Stimulated activated CD8-positive, alpha-beta memory T cell treated with anti-CD3 and anti-CD28 coated beads, Interleukin-12 subunit alpha, Interleukin-12 subunit beta, amount 100 ng/mL, for 24 hours (primary cell): Measurements from ENCODE around the gene FLOT2.
"Not testable (repeated sequence)": the region's sequence is repeated elsewhere in the genome, so short reads cannot be mapped to it uniquely, and the experiment has no call there.

Experiments used
- DNase-seq: peaks from one replicate; pipeline ENCODE4 v3.0.0-alpha.2; 2020; ENCODE audit errors: extremely low read depth

The FLOT2 gene

DNA sequence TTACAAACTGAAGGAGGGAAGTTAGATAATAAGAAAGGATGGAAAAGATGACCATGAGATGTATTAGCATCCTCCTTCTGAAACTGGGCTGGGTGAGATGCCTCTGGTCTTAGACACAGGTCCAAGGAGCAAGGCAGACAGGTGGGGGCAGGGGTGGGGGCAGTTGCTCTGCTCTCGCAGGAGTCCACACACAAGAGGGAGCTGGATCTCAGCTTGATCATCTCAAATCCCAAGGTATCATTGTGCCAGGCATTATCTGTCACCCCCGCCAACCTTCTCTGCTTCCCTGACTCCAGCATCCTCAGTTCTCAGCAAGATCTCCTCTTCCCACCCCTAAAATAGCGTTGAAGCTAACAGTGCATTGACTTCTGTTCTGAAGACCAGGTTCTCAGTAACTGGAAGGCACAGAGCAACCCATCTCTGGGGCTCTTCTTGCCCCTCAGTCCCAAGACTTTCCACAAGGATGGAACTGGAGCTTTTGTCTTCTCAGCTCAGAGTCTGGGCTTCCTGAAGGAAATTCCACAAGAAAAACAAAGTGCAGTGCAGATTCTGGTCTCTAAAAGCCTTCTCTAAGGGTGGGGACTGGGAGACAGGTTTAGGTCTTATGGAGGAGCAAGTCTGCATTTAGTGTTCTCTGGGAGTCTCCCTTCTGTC, 1.6 kb downstream of the FLOT2 start:
- DNase-seq, result no peak

DNA sequence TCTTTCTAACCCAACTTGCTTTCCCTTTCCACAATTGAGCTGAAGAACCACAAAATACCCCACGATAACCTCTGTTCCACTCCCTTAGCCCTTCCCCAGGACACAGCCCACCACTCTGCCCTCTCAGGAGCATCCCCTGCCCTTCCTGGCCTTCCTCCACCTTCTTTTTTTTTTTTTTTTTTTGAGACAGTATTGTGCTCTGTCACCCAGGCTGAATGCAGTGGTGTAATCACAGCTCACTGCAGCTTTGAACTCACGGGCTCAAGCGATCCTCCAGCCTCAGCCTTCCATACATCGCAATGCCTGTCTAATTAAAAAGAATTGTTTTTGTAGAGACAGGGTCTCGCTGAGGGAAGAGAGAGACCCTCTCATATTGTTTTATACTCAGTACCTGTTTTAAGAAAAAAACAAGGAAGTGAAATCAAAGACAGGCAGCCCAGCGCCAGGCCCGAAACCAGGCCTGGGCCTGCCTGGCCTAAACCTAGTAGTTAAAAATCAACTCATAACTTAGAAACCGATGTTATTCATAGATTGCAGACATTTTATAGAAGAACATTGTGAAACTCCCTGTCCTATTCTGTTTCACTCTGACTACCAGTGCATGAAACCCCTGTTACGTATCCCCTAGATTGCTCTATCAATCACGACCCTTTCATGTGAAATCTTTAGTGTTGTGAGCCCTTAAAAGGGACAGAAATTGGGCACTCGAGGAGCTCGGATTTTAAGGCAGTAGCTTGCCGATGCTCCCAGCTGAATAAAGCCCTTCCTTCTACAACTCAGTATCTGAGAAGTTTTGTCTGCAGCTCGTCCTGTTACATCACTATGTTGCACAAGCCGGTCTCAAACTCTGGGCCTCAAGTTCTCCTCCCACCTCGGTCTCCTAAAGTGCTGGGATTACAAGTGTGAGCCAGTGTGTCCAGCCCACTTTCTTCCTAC, 4.0 kb downstream of the FLOT2 start:
- DNase-seq, result not testable (repeated sequence)

DNA sequence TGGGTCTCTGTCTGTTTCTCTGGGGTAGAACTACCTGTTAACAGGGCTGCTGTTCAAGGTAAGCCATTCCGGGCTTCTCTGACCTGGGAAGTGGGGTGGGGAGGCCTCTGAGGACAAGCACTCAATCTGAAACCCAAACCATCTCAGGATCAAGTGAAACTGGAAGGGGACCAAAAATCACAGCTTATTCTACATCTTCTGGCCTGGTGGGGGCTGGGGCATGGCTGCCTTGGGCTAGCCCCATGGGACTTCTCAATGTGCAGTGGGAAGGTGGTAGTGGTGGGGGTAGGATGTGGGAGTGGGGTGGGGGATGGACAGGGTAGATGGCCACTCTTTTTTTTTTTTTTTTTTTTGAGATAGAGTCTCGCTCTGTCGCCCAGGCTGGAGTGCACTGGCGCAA, 5.5 kb downstream of the FLOT2 start:
- no peak for DNase-seq

DNA sequence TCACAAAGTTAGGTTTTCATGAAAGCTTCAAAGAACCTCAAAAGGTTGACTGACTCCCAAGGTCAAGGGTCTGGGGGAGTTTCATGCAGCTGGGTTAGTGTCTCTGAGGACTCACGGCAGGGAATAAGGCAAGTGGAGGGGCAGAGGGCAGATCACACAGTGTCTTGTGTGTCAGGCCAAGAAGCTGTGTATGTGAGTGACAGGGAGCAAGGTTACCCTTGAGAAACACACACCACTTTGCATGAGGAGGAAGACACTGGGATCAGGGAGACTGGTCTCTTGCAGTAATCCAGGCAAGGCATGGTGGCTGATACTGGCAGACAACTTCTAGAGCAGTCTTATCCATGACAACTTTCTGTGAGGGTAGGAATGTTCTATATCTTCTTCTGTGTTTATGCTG, 6.3 kb downstream of the FLOT2 start:
- no peak for DNase-seq

DNA sequence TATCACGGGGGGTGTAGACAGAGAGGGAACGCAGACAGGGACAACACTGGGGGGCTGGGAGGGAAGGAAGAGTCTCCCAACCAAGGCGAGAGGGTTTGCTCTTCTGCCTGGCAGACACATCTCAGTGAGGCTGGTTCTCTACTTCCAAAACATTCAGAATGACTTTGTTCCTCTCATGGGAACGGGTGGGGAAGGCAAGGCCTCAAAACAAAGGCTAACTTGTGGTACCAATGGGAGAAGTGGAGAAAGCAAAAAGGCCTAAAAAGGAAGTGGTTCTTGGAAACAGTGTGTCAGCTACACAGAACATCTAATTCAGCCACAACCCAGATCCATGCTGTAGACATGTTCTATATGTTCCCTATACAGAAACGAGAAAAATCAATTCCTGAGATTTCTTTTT, 7.5 kb downstream of the FLOT2 start:
- DNase-seq, result no peak

DNA sequence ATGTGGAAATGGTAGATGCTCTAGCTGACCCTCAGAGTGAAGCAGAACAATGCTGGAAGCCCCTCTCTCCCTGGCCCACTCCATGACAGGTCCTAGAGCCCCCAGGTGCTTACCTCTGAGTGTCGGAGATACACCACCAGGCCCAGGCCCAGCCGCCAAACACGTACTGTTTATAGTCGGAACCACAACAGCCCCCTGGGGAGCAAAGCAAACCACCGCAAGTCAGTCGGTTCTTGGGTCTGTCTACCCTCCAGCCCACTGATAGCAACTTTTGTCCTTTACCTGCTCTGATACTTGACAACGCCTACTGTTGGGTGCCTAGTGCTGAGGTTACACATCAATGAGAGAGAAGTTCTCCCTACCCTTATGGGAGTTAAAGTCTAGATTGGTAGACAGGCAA, 8.7 kb downstream of the FLOT2 start:
- no peak for DNase-seq

DNA sequence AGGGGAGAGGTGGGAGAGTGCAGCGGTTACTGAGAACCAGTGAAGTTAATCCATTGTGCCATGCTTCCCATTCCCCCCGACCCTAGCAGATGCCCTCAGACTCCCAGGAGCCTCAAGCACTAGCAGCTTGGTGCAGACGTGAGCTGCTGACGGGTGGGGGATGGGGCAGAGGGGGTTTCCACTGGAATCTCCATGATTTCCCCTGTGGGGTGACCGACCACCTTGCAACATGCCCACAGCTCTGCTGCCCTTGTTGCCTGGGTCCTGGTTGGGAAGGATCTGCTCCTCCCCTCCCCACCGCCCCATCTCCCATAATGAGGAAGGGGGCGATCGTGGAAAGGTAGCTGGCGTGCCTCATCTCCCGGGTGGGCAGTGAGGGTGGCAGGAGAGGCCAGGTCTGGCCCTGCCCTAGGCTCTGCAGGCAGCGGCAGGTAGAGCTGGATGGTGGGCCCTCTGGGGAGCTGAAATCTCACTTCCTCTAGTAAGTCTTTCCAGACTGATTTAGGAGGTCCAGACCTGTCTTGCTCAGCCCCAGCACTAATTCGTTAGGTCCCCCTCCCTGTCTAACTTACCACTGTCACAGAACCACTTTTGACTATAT, 9.6 kb downstream of the FLOT2 start:
- DNase-seq, result no peak

DNA sequence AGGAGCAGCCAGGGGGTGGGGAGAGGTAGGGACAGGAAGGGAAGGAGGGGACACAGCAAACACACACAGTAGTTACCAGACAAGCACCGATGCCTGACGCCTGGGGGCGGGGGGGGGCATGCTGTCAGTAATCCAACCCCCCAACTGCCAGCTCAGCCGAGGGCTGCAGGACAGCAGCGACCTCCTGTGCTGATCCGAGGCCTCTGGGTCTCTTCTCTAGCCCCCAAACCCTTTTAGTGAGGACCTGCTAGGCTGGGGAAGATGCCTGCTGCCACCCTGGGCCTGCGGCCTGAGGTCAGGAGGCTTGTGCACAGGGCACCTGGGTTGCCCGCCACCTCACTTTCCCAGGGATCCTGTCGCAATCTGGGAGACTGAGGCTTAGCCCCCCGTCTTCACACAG, 11.6 kb downstream of the FLOT2 start:
- DNase-seq, result no peak

DNA sequence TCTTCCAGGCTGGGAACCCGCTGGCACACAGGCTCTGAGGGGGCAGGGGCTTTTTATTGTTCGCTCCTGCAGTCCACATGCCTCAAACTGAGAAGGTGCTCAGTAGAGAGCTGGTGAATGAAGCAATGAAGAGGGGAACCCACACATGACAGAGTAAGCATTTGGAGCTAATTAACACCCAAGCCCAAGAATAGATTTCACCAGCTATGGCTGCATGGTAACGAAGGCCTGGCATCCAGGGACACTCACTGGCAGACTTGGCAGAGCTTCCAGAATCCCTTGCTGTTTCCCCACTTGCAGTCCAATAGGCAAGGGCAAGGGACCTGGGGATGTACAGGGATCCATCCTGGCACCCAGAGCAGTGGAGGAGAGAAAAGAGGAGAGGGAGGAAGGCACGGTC, 12.2 kb downstream of the FLOT2 start:
- no peak for DNase-seq

DNA sequence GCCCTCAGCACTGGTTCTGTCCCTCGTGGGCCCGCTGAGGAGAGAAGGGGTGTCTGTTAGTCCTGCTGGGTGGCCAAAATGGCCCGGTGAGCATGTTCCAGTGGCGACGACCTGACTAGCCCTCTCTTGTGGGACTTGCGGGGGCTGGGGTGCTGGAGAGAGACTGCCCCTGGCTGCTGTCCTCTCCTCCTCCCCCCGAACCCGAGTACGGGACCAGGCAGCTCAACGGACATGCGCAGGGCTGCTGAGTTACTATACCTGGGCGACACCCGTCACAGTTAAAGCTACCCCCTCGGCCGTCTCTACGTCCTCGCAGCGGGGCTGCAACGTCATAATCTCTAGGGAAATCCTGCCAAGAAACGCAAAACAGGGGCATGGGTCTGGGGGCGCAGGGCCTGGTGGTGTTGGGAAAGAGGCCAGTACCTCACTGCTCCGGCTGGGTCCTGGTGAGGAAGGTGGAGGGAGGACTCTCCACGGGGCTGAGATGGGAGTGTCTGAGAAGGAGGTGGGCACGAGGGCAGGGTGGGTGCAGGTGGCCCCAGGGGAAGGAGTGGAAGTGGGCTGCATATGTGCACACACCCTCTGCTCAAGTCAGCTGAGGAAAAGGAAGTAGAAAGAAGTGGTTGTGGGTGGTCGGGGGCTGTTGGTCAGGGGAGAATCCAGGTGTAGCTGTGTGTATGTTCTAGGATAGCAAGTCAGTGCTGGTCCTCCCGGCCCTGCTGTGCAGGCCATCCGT, 13.4 kb downstream of the FLOT2 start:
- no peak for DNase-seq

DNA sequence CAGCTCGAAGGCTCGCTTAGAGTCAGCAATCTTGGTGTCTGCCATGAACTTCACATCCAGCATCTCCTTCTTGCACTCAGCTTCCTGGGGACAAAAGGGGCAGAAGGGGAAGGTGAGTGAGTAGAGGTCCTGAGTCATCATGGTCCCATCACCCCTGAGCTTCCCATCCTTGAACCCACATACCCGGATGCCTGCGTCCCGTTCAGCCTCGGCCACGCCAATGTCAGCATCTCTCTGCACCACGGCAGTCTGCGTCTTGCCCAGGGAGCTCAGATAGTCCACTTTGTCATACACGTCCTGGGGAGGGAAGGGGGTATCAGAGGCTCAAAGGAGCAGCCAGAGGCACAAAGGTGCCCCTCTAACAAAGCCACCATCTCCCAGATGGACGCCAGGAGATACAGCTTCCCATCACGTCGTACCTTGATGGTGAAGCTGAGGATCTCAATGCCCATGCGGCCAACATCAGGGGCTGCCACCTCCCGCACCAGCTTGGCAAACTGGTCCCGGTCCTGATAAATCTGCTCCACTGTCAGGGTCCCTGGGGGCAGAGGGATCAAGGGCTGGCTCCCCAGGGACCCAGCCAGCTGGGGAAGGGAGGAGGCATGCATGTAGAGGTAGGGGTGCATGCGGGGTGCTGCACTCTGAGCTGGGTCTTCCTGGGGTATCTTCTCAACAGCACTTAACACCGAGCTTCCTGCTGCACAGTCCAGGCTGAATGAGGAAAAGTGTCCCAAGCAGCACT, 15.2 kb downstream of the FLOT2 start:
- DNase-seq, result no peak

DNA sequence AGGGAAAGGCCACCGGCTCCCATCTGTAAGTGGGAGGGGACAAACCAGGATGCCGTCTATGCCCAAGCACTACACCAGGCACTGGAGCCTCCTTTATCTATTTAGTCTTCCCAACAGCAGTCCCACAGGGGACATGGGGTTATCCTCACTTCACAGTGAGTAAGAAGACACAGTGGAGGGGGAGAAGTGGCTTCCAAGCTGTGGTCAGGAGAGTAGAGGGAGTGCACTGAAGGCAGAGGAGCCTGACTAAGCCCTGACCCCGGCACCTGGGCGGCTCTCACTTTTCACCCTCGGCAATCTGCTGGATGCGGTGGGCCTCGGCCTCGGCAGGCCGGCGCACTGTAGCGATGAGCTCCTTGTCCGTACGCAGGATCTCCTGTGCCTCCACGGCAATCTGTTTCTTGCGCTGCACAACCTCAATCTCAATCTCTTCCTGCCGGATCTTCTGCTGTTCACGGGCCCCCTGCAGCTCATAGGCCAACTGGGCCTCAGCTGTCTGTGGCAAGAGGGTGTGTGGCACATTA, 15.9 kb downstream of the FLOT2 start:
- no peak for DNase-seq

DNA sequence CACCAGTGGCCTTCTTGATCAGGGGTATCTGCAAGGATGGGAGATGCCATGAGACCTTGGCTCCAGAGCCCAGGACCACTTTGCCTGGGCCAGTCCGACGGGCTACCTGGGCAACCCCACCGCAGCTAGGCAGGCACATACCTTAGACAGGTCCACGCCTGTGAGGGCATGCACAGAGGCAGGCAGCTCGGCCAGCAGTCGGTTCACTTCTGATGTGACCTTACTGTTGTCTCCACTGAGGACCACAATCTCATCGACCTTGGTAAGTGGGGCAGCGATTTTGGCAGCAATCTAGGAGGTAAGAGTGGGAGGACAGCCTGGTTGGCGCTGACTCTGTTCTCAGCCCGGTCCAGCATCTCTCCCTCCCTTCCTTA, 17.0 kb downstream of the FLOT2 start:
- no peak for DNase-seq

DNA sequence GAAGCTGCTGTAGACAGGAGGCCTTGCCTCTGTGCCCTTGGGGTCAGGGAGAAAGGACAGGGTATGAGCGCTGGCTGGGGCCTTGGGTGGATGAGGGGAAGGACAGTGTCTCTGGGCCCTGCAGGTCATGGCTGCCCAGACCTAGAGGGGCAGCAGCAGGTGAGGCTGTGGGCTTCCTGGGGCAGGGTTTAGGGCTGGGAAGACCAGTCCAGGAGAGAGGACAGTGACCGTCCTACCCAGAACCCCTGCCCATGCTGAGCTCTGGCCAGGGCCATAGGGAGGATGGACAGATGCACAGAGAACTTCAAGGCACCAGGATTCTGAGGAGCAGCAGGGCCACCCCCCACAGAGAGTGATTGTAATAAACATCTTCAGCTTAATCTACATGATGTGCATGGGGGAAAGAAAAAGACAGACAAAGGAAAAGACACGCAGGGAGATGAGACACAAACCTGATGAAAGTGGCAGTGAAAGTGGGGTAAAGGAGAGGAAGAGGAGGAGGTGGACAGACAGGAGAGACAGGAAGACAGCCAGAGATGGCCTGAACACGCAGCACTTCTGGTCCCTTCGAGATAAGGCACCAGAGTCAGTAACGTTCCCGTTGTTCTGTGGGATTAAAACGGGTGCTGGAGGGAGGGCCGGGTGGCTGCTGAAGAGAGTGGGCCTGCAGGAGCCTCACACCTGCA, 17.5 kb downstream of the FLOT2 start:
- no peak for DNase-seq

DNA sequence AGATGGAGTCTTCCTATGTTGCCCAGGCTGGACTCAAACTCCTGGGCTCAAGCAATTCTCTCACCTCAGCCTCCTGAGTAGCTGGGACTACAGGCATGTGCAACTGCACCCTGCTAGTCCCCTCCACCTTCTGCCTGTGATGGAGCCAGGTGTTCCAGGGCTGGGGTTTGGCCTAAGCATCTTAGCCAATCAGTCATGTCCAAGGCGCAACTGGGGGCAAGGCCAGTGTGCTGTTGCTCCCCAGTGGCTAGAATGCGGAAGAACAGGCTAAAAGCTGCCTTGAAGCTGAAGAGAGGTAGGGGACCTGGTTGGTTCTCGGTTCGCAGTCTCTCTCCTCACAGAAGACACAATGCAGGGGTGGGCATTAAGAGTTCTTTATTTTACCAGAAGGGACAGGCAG, 18.6 kb downstream of the FLOT2 start:
- DNase-seq, result no peak

DNA sequence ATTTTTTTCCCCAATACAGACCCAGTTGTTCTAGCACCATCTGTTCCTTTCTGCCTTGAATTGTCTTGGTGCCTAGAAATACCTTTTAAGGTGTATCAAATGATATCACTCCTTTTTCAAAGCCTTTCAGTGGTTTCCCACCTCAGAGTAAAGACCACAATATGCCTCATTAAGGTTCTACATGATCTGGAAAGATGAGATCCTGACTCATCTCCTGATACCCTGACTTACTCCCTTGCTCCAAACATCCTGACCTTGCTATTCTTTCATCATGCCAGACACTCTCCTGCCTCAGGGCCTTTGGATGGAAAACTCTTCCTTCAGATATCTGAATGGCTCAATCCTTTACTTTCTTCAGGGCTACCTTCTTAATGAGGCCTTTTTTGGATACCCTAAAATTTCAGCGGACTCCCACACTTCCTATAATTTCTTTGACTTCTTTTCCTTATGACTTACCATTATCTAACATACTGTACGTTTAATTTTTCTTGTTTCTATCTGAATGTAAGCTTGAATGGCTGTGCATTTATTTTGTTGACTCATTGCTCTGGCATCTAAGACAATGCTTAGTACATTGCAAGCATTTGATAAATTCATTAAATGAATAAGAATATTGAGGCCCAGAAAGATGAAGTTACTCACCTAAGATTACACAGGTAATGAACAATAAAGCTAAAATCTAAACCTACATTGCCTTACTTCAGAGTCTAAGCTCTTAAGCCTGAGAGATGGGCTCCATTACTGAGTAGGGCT, 19.2 kb downstream of the FLOT2 start:
- no peak for DNase-seq

DNA sequence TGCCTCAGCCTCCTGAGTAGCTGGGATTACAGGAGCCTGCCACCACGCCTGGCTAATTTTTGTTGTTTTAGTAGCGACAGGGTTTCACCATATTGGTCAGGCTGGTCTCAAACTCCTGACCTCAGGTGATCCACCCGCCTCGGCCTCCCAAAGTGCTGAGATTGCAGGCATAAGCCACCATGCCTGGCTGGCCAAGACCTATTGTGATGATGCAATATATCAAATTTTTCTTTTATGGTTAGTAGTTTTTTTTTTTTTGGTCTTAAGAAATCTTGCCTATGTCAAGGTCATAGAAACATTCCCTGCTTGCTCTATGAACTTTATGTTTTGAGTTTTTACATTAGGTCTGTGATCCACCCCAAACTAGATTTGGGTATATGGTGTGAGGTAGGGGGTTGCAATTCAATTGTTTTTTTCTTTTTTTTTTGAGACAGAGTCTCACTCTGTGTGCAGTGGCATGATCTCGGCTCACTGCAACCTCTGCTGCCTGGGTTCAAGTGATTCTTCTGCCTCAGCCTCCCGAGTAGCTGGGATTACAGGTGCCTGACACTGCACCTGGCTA, 20.3 kb downstream of the FLOT2 start:
- DNase-seq, result not testable (repeated sequence)

DNA sequence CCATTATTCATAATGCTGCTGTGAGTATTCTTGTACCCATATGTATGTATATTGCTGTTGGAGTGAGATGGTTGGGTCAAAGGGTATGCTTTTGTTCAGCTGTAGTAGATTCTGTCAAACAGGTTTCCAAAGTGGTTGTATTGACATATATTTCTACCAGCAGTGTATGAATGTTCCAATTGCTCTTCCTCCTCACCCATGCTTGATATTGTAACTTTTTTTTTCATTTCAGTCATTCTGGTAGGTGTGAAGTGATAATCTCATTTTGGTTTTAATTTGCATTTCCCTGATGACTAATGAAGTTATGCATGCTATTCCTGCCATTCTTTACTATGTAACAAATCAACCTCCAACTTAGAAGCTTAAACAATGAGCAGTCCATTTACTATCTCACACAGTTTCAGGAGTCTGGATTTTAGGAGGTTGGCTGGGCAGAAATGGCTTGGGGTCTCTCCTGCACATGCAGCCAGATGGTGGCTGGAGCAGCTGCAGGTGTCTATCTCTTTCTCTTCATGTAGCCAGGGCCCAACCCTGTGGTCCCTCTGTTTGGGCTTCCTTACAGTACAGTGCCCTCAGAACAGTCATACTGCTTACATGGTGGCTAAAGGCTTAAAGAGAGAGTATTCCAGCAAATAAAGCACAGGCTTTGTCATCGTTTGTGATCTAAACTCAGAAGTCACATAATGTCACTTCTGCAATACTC, 21.5 kb downstream of the FLOT2 start:
- no peak for DNase-seq

DNA sequence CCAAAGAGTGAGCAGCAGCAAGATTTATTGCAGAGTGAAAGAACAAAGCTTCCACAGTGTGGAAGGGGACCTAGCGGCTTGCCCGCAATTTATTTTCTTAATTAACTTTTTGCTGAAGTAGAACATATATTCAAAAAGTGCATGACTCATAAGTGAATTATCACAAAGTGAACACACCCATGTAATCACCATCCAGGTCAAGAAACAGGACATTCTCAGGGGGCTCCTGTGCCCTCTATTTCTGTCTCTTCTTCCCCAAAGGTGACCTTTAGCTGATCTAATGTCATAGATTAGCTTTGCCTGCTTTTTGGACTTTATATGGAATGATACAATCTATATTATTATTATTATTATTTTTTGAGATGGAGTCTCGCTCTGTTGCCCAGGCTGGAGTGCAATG, 22.8 kb downstream of the FLOT2 start:
- DNase-seq, result no peak
